Measurements from ENCODE around the gene TOX4.
A peak's percentile ranks its signal among the peaks of the same experiment; 100 is the strongest.

TOX4 gene

DNA sequence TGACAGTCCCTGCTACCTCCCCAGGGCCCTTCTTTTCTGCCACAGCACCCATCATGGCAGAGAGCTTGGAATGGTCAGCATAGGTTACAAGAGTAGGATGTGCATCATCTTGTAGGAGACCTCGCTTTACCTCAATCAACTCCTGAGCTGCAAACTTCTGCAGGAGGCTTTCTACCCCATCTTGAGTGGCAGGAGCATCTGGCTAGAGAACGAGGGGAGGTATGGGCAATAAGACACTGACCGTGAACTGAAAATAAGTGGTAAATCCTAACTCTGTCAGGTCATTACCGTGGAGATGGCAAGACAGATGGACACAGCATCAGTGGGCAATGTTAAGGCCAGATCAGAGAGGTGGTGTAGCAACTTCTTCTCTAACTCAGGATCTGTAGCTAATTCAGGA is 26.4 kb downstream of the TOX4 start:
- DNase-seq (ENCODE audit: low spot score), result no peak

DNA sequence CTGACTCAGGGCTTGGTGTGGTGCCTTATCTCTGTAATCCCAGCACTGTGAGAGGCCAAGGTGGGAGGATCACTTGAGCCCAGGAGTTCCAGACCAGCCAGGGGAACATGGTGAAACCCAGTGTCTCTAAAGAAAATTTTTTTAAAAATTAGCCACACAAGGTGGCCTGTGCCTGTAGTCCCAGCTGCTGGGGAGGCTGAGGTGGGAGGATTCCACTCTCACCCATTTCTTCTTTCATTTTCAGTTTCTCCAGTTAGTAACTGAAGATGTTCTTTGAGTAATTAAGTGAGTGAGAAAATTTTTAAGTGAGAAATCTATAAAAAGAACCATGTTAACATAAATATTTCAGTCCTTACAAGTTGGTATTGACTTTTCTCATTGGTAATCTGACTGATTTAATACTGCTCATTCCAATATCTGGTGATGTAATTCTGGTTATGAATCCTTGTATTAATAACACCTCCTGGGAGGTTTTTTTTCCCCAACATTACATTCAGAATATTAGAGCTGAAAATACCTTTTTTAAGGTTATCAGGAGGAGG is 28.1 kb downstream of the TOX4 start:
- DNase-seq (ENCODE audit: low spot score), result no peak

- no peak for DNase-seq (ENCODE audit: low spot score)
These were observed 29.6 kb downstream of the TOX4 start for GRCh38 chr14:21506557-21506956.

DNA sequence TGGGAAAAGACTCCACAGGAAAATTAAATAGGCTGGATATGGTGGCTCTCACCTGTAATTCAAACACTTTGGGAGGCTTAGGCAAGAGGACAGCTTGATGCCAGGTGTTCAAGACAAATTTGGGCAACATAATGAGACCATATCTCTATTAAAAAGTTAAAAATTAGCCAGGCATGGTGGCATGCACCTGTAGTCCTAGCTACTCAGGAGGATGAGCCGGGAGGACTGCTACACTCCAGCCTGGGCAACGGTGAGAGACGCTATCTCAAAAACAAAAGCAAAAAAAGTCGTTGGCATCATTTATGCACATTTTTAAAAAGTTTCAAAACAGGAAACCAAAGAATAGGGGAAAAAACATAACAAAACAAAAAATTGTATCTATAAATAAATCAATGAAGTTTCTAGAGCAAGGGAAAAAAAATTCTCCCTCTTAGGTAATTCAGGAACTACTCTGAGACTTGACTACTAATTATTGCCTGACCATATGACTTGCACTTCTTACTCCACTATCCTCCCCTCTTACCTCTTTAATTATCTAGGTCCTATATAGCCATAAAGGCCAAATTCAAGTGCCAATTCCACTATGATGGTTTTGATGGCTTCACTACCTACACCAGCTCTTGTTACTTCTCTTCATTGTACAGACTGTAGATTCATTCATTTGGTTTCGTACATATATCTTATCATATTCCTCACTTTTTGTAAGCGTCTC is 32.6 kb downstream of the TOX4 start:
- DNase-seq (ENCODE audit: low spot score), result no peak

GRCh38 chr14:21510735-21511657 is 34.0 kb downstream of the TOX4 start, which contains the start of gene METTL3:
Gene METTL3, minus strand, starts transcription at chr14:21511340. Its CDS starts 117 bp downstream, at chr14:21511223.
- peak; percentile 91 for DNase-seq (ENCODE audit: low spot score)

DNA sequence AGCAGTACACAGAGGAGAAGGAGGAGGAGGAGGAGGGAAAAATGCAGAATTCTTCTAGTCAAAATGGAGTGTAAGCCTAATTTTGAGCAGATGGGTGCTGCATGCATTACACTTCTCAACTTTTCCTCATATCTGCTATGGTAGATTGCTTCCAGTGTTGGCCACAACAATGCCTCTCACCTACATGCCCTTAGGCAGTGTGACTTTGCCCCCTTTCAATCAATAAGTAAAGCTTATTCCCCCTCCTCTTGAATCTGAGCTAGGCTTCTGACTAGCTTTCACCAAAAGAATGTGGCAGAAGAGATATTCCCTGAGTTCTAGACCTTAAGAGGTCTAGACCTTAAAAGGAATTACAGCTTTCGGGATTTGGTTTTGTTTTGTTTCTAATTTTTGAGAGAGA is 37.3 kb downstream of the TOX4 start:
- DNase-seq (ENCODE audit: low spot score), result no peak

- DNase-seq (ENCODE audit: low spot score), result no peak
These were observed 41.7 kb downstream of the TOX4 start for GRCh38 chr14:21518725-21519124.

DNA sequence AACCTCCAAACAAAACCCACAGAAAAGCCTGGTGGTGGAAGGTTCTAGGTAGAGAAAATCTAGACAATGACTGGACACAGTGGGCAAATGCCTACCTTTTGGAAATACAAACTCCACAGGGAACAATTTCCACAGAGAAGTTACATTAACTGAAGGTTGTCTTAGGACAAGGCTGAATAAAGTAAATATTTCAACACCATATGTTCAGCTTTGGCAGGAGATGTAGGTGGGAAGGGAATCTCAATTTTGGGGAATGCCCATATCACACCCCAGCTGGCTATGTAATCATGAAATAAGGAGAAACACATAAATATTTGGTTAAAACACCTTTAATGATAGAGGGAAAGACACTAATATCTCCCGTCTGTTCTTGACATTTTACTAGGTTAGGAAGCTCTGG is 43.8 kb downstream of the TOX4 start:
- no peak for DNase-seq (ENCODE audit: low spot score)

GRCh38 chr14:21521501-21521900 is 44.5 kb downstream of the TOX4 start:
- no peak for DNase-seq (ENCODE audit: low spot score)

GRCh38 chr14:21523203-21523602 is 46.2 kb downstream of the TOX4 start:
- DNase-seq (ENCODE audit: low spot score), result no peak

GRCh38 chr14:21524575-21525490 is 47.8 kb downstream of the TOX4 start:
- DNase-seq (ENCODE audit: low spot score), result no peak

- DNase-seq (ENCODE audit: low spot score), result no peak
These were observed 48.6 kb downstream of the TOX4 start for GRCh38 chr14:21525571-21525961.

GRCh38 chr14:21525962-21526671 is 49.1 kb downstream of the TOX4 start, which contains the start of gene SALL2:
Gene SALL2, minus strand, starts transcription at chr14:21526346. Its CDS starts 219 bp downstream, at chr14:21526127.
- no peak for DNase-seq (ENCODE audit: low spot score)

DNA sequence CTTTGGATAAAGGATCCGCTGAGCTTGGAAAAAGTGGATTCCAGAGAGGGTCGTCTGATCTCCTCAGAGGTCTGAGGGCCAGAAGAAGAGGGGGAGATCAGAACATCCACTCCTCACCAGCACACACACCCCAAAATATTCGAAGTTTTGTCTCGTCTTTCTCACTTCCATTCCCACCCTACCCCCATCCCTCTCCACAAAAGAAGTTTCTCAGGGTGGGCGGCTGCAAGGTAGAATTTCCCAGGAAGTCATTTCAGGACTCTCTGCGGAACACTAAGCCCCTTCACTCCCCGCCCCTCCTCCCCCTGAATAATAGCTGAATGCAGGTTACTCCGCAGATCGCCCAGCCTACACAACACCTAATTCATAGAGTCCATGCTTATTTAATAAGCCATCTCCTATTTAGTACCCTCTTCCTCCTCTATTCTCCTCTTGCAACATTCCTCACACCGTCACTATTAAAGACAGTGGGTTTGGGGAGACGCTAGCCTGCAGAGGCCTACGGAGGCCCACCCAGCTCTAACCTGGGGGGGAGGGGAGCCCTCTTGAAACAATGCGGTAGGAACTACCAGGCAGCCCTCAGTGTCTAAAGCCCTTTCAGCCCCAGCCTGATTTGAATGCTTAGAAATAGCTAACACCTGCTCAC is 49.8 kb downstream of the TOX4 start:
- DNase-seq (ENCODE audit: low spot score), result no peak

DNA sequence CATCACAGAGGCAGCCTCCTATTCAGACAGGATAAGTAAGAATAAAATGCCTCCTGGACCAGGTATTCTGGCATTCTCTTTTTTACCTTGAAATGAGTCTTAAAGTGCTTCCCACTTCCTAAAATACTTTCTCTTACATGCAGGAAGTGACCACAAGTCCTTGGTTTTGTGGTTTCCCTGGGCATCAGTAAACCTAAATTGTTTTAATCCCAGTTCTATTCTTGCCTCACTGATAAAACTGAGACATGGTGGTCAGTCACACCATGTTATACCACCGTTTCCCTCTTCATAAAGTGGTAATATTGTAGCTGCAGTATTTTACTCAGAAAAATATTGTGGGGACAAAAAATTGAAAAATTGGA is 50.3 kb downstream of the TOX4 start:
- DNase-seq (ENCODE audit: low spot score), result no peak

DNA sequence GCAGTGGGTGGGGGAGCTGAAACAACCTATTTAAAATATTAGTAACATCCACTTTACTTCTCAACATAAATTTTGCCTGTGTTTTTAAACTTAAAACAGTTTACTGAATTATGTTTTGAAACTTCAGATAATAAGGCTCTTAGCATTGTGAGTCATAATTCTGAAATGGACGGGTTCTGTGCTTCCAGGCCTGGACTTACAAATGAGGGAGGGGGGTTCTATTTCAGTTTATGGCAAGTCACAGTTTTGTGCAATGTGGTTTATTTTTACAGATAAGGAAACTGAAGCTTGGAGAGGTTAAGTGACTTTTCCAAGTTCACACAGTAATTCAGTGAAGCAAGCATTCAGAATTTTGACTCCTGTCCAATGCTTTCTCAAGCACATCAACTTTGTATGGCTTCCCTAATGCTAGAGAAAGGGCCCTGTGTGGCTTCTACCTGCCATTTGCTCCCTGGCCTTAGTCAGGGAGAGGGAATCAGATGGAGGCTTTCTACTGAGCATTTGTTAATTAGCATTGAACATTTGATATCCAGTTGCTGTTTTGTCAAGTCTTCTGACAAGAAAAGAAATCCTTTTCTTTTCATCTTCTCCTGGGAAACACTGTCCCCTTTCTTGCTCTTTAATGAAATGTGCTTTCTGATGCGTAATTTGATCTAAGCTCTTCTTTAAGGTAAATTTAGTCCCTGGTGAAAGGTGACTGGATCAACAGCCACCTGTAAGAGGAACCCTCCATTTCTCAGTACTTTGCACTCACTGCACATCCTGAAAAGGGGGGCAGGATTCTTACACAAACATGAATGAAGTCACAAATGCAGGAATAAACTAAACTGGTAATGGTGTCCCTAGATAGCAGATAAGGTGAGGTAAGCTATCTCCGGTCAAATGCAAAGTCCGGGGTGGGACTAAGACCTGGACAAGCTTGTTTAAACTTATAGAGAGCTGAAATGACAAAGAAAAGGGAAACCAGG is 51.7 kb downstream of the TOX4 start:
- DNase-seq (ENCODE audit: low spot score), result no peak

GRCh38 chr14:21529515-21529914 is 52.5 kb downstream of the TOX4 start:
- DNase-seq (ENCODE audit: low spot score), result no peak

DNA sequence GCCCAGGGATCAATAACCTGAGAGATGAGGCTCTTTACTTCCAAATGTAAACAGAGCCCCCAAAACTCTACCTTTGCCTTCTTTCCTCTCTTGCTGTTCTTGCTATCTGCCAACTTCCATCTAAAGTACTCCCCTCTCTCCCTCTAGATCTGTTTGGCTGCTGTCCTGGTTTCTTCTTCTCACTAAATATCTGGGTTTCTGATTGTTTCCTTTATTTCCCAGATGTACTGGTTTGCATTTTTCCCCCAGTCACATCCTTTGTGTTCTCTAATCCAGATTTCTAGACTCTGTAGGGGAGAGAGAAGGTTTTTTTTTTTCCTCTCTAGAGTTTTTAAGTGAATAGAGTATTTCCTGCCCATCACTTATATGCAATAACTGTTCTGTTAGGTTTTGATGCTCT is 56.3 kb downstream of the TOX4 start:
- no peak for DNase-seq (ENCODE audit: low spot score)

- DNase-seq (ENCODE audit: low spot score), result no peak
These were observed 57.6 kb downstream of the TOX4 start for GRCh38 chr14:21534576-21534975.

All from COLO829 (cell line).